K562 (cell line): ENCODE data around the gene ABLIM2. TPM values are rescaled to one million over a fixed set of nuclear protein-coding genes. Genes with fewer than 3 reads are reported as not detected.

ENCODE experiments used
- ATAC-seq: fragments of 200-7000 bp; cut with Tn5 transposase; 3 replicates; pipeline ENCODE4 v1.9.1; 2020; ENCODE audit warnings: moderate library complexity
- BruUV-seq: library from RNA; stranded (reverse); fragments of 400-500 nt; replicated peaks from 2 replicates; lab custom pipeline; 2021; lab: Mats Ljungman, UMichigan
- CTCF ChIA-PET: fragments of 300-600 bp; formaldehyde crosslinking; extraction: SDS; loops from one replicate; lab custom pipeline; 2021; ENCODE audit warnings: low intra/inter-chr PET ratio; lab: Yijun Ruan, JAX
- POLR2A ChIA-PET: fragments of 300-600, 350-650 bp; sonication (Branson Sonifier 250); formaldehyde crosslinking; extraction: SDS; loops from one replicate; lab custom pipeline; 2021; ENCODE audit warnings: antibody characterized with exemption, inconsistent platforms; lab: Yijun Ruan, JAX
- DNase-seq, 4 experiments: peaks; one replicate each; pipeline versions ENCODE4 v3.0.0 to v3.0.0-alpha.2; 2011 to 2018; ENCODE audit warnings: low spot score in 3 of 4, mixed read lengths in 3 of 4; ENCODE audit errors: extremely low read depth in 1 of 4
- FAIRE-seq: peaks from 2 replicates; lab custom pipeline; 2011; peaks lifted over from hg19 to GRCh38; lab: Jason Lieb, UNC
- H2AFZ ChIP-seq: 2 replicates; pipeline ENCODE4 v1.6.0; 2011; ENCODE audit warnings: low read depth, low read length, control low read depth, inconsistent platforms
- H3K27ac ChIP-seq: fragments of 200-600 bp; 3 replicates; pipeline ENCODE4 v1.8.0; 2011; ENCODE audit warnings: low read depth, mild to moderate bottlenecking, control low read depth, inconsistent platforms, low read length, moderate library complexity, mixed read lengths; ENCODE audit errors: extremely low read depth
- H3K27me3 ChIP-seq, 2 experiments: fragments of 300-600 bp in 1 of 2; 2 replicates in 1 of 2; 3 replicates in 1 of 2; pipeline versions ENCODE4 v1.6.0 to v1.8.0; 2011; ENCODE audit warnings: inconsistent platforms in 2 of 2, low read length in 2 of 2, mild to moderate bottlenecking in 1 of 2, mixed read lengths in 1 of 2, moderate library complexity in 1 of 2; ENCODE audit not compliant: control insufficient read depth in 2 of 2, insufficient read depth in 2 of 2
- H3K36me3 ChIP-seq: fragments of 300-600 bp; 3 replicates; pipeline ENCODE4 v1.8.0; 2011; ENCODE audit warnings: mild to moderate bottlenecking, low read length, inconsistent platforms; ENCODE audit not compliant: control insufficient read depth, insufficient read depth
- H3K4me1 ChIP-seq, 2 experiments: fragments of 200-600 bp in 1 of 2; replicated peaks in 1 of 2; 2 replicates in 1 of 2; 3 replicates in 1 of 2; pipeline versions ENCODE4 v1.5.1 to v1.8.0; 2011; ENCODE audit warnings: inconsistent platforms in 2 of 2, low read length in 2 of 2, mild to moderate bottlenecking in 1 of 2, mixed read lengths in 1 of 2, moderate library complexity in 1 of 2; ENCODE audit not compliant: control insufficient read depth in 2 of 2, insufficient read depth in 2 of 2
- H3K4me2 ChIP-seq: 2 replicates; pipeline ENCODE4 v1.6.1; 2011; ENCODE audit warnings: low read length, control low read depth, inconsistent platforms, mixed read lengths; ENCODE audit not compliant: insufficient read depth
- H3K4me3 ChIP-seq: fragments of 200-600 bp; sonication (generic), shearing (Covaris generic); 2 replicates; pipeline ENCODE4 v1.5.1; 2016; ENCODE audit warnings: control low read depth, inconsistent platforms
- H3K79me2 ChIP-seq: fragments of 200-600 bp; 3 replicates; pipeline ENCODE4 v1.8.0; 2011; ENCODE audit warnings: low read length, inconsistent platforms; ENCODE audit not compliant: control insufficient read depth, insufficient read depth
- H3K9ac ChIP-seq, 2 experiments: 2 replicates each; pipeline versions ENCODE4 v1.6.0 to v1.6.1; 2011; ENCODE audit warnings: low read depth in 2 of 2, low read length in 2 of 2, control low read depth in 1 of 2, inconsistent platforms in 1 of 2, mild to moderate bottlenecking in 1 of 2, mixed read lengths in 1 of 2; ENCODE audit not compliant: insufficient read depth in 1 of 2
- H3K9me1 ChIP-seq: one replicate; pipeline ENCODE4 v1.6.0; 2011; ENCODE audit warnings: inconsistent platforms, mild to moderate bottlenecking, low read length, moderate library complexity; ENCODE audit not compliant: control insufficient read depth, insufficient read depth
- H3K9me3 ChIP-seq: replicated peaks from 2 replicates; pipeline ENCODE4 v1.5.1; 2011; ENCODE audit warnings: low read depth, low read length, inconsistent platforms; ENCODE audit not compliant: control insufficient read depth, insufficient read depth
- H4K20me1 ChIP-seq: replicated peaks from 2 replicates; pipeline ENCODE4 v1.6.1; 2011; ENCODE audit warnings: low read length, inconsistent platforms, mixed read lengths; ENCODE audit not compliant: control insufficient read depth, insufficient read depth
- BRF2 ChIP-seq: IDR thresholded peaks from 3 replicates; pipeline ENCODE4 v1.6.1; 2011; ENCODE audit warnings: borderline replicate concordance, mild to moderate bottlenecking; ENCODE audit not compliant: insufficient read length, insufficient read depth
- CC2D1A ChIP-seq: fragments of 450-650 bp; IDR thresholded peaks from 2 replicates; pipeline ENCODE4 v1.6.1; 2017; ENCODE audit warnings: mild to moderate bottlenecking
- MEF2D ChIP-seq: conservative IDR thresholded peaks from 2 replicates; pipeline ENCODE4 v1.6.1; 2016; ENCODE audit warnings: low read depth, missing genetic modification characterization, missing compliant biosample characterization
- PTTG1 ChIP-seq: fragments of 450-650 bp; IDR thresholded peaks from 2 replicates; pipeline ENCODE4 v1.6.1; 2016; ENCODE audit warnings: low read depth, mild to moderate bottlenecking, missing genetic modification characterization, missing compliant biosample characterization
- RCOR1 ChIP-seq, 2 experiments: IDR thresholded peaks; 2 replicates each; pipeline ENCODE4 v1.6.1; 2012; ENCODE audit warnings: low read depth in 2 of 2, low read length in 2 of 2, borderline replicate concordance in 1 of 2, improper control_type of control experiment in 1 of 2
- ZNF431 ChIP-seq: sonication (generic); formaldehyde crosslinking; IDR thresholded peaks from 2 replicates; pipeline ENCODE4 v1.8.0; 2022; ENCODE audit warnings: mild to moderate bottlenecking, missing genetic modification reagents
- WGBS: fragments of 100-300 bp; shearing (Covaris generic); methylation state at CpG from one replicate; pipeline ENCODE4 v1.1.6; 2016; ENCODE audit warnings: low coverage, mixed read lengths; ENCODE audit not compliant: insufficient coverage; ENCODE audit errors: missing lambda C conversion rate; 5-methylcytosine and 5-hydroxymethylcytosine counted together
- in situ Hi-C: fragments of 300-500 bp; cut with MboI; formaldehyde crosslinking; loops from 4 replicates; pipeline ENCODE4 v1.15.0; 2018; ENCODE audit warnings: inconsistent platforms, mixed read lengths
- intact Hi-C: fragments of 100-400 bp; cut with micrococcal nuclease; formaldehyde crosslinking; loops from 2 replicates; pipeline ENCODE4 v1.14.2; 2022
- polyA plus RNA-seq, 8 experiments: library from polyadenylated mRNA; depleted of rRNA in 4 of 8; stranded (reverse) in 5 of 8; unstranded in 3 of 8; fragments of >200 nt; fragmentation: Nextera tagmentation in 2 of 8; fragmentation: Illumina TruSeq in 1 of 8; extraction: Ambion mirVana in 2 of 8; extraction: Trizol in 1 of 8; gene quantifications; 2 replicates each; pipeline versions ENCODE4 v1.2.1 to v1.2.3, GENCODE V29; 2011 to 2014; ENCODE audit warnings: inconsistent platforms in 1 of 8, missing spikeins in 1 of 8
- total RNA-seq, 7 experiments: library from RNA; depleted of rRNA in 6 of 7; stranded (reverse); fragments of >200 nt in 6 of 7; fragmentation: Illumina TruSeq in 2 of 7; extraction: Trizol in 2 of 7; gene quantifications; 2 replicates each; pipeline versions ENCODE4 v1.2.1 to v1.2.3, GENCODE V29; 2011 to 2021; ENCODE audit warnings: low replicate concordance in 1 of 7

The ABLIM2 gene
- total and polyA plus RNA-seq, 9 of the 15 experiments (the other 6 are each of a cell fraction or from before 2014, with no cell fraction given), result not detected

DNA sequence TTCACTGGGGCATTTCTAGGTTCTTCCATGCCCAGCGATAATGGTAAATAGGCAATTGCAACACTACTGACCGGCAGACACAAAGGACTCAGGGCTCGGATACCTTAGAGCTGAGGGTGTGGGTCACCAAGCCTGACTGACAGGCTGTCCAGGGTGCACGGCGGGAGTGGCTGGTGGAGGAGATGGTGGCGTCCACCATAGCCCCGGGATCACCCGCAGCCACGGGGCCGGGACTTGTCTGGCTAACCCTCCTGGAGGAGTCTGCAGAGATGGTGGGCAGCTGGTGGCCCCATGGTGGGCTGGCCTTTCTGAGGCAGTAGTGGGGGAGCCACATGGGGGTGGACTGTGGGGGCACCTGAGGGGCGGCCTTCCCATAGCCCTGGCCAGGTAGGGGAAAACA, 11.7 kb upstream of the ABLIM2 start:
- in situ Hi-C loops (no loop called here), intact Hi-C loops (loop anchor here (10.0 kb wide), 1 partner anchor 234 kb away; no protein-coding TSS in a partner anchor)
- H3K9ac ChIP-seq, result no peak overlapping the region
- ChIA-PET POLR2A (no interaction called here), CTCF (no interaction called here)
- H3K9me3 ChIP-seq, result peaks cover 6% of the 10 kb centered on the region
- TF ChIP-seq BRF2 (no peak), RCOR1 (IDR thresholded peaks at IDR 0.05; ENCODE audit: borderline replicate concordance in 1 of 2, low read depth in 2 of 2, low read length in 2 of 2) (no peak), ZNF431 (CRISPR knock-in tag) (no peak), MEF2D (tag) (no peak), PTTG1 (tag) (no peak), CC2D1A (no peak)
- 0% methylated on average over 11 of the region's 11 CpGs for WGBS
- H3K9me1 ChIP-seq, result no peaks in the 10 kb centered on the region
- no TSS peak for BruUV-seq
- H2AFZ ChIP-seq, result no peak overlapping the region
- no peaks in the 10 kb centered on the region for H3K79me2 ChIP-seq
- FAIRE-seq (no peak), ATAC-seq (no peak), DNase-seq (no peak)
- H4K20me1 ChIP-seq, result peaks cover 3% of the 10 kb centered on the region; the same call in 1 of the 2 replicates
- H3K4me2 ChIP-seq, result no peak overlapping the region
- H3K27me3 ChIP-seq, result peaks cover 4 to 22% of the 10 kb centered on the region in 2 experiments; a peak in 4 of 5 replicates
- no peak overlapping the region for H3K4me3 ChIP-seq
- H3K36me3 ChIP-seq, result no peaks in the 10 kb centered on the region
- H3K27ac ChIP-seq, result no peak overlapping the region
- peaks cover 0 to 3% of the 10 kb centered on the region in 2 experiments; a peak in 1 of 5 replicates for H3K4me1 ChIP-seq
